GM18519 (cell line): ENCODE data around the gene P2RY6.

ENCODE experiments used
- ATAC-seq: cut with Tn5 transposase; IDR thresholded peaks from one replicate; pipeline ENCODE4 v1.9.1; 2021; ENCODE audit warnings: mild to moderate bottlenecking, moderate library complexity; ENCODE audit not compliant: unreplicated experiment, low FRiP score

Gene P2RY6

DNA sequence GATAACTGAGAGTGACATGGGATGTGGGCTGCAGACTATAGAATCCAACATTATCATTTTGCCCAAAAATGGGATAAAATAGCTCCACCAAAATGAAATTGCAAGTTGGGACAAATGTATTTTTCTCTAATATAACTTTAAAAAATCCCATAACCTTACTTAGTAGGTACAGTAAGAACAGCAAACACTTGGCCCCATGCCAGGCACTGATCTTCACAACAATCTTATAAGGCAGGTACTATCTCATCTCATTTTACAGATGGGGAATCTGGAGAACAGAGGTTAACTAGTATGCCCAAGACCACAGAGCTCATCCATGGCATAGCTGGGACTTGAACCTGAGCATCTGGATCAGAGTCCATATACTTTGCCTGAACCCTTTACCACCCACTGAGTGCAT, 22.5 kb downstream of the P2RY6 start:
- ATAC-seq = no peak

DNA sequence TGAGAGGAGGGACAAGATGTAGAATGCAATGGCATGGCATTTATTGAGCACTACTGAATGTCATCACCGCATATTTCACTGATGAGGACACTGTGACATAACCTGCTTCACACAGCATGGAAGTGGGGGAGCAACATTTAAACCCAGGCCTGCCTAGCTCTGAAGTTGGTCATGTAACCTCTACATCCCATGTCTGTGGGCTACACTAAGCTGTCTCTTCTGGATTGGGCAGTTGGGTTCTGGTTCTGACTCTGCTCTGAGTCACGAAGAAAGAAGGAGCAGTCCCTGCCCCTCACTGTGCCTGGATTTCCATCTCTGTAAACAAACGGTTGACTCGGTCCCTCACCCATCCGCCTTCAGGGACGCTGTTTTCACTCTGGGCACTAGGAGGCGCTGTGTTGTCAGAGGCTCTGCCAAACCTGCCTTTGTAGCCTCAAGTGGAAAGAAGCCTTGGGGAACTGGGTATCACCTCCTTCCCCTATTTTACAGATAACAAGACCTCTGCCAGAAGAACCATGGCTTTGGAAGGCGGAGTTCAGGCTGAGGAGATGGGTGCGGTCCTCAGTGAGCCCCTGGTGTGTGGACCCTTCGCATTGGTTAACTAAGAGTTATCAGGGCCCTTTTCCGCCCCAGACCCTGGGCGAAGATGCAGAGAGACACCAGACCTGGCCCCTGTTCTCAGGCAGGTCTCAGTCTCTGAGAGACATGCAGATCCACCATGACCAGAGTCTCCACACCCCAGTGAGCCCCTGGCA, 23.3 kb downstream of the P2RY6 start:
- no peak for ATAC-seq

DNA sequence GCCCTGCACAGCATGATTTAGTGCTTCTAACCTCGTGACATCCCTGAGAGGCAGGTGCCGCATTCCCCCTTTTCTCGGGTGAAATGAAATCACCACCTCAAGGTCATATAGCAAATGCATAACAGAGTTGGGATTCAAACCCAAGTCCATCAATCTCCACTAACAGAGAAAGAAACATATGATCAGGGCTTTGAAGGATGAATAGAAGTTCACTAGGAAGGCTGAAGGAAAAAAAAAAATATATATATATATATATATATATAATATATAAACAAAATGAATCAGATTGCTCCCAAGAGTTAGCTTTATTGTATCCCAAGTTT, 23.8 kb downstream of the P2RY6 start:
- ATAC-seq = no peak

- ATAC-seq = no peak
Observed at GRCh38 chr11:73296501-73297230, 24.5 kb downstream of the P2RY6 start.

GRCh38 chr11:73297231-73297590, 25.1 kb downstream of the P2RY6 start:
- no peak for ATAC-seq

GRCh38 chr11:73297702-73298101, 25.6 kb downstream of the P2RY6 start:
- no peak for ATAC-seq

DNA sequence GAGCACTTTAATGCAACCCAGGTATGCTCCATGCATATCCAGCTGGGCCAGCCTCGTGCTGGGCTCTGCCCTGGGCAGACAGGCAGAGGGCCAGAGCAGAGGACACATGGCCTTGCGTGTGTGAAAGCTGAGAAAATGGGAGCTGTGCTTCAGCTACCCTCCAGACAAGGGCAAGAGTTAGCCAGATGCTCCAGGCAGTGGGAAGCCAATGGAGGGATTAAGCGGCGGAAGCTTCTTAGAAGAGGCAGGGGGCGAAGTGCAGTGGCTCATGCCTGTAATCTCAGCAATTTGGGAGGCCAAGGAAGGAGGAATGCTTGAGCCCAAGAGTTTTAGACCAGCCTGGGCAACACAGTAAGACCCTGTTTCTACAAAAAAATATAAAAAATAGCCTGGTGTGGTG, 26.1 kb downstream of the P2RY6 start:
- no peak for ATAC-seq

DNA sequence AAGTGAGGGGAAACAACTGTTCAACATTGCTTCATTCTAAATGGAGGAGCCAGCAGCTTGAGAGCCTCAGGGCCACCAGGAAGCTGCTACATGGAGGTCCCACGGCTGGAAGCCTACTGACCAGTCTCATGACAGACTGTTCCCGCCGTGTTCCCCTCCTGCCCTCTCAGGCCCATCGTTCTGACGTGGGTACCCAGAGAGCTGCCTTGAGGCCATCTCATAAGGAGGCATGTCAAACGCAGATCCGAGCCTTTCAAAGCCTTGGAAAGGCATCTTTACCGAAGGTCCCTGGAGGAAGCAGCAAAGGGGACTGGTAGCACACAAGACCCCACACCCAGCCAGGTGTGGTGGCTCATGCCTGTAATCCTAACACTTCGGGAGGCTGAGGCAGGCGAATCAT, 27.6 kb downstream of the P2RY6 start:
- no peak for ATAC-seq

DNA sequence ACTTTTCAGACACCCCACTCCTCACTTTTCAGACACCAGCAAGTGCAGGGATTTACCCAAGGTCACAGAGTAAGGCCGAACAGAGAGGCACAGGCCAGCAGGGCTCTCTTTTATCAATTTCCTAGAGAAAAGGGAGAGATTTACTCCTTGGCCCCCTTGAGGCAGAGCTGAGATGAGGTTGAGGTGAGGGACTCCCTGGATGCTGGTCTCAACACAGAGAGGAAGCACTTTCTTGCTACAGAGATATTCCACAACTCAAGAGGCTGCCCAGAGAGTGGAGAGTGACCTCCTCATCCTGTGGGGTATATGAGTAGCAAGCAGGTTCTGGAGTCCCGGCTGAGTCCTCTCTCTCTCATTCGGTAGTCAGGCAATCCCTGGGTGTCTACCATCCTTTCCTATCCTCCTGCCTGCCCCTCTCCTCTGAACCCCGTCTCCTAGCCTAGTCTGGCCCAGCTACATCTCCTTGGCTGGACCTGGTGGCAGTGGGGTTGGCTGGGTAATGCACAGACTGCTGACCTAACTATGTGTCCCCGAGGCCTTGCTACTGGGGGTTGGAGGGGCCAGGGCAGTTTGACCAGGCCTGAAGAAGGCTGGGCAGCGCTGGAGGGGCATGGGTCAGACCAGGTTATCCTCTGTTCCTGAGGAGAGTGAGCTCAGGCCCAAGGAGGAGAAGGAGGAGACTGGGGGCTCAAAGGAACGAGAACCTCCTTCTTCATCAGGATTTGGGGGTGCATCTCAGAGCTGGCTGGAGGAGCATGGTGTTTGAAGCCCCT, 34.1 kb downstream of the P2RY6 start:
- no peak for ATAC-seq

- ATAC-seq = no peak
Observed at GRCh38 chr11:73306977-73307322, 34.8 kb downstream of the P2RY6 start.

DNA sequence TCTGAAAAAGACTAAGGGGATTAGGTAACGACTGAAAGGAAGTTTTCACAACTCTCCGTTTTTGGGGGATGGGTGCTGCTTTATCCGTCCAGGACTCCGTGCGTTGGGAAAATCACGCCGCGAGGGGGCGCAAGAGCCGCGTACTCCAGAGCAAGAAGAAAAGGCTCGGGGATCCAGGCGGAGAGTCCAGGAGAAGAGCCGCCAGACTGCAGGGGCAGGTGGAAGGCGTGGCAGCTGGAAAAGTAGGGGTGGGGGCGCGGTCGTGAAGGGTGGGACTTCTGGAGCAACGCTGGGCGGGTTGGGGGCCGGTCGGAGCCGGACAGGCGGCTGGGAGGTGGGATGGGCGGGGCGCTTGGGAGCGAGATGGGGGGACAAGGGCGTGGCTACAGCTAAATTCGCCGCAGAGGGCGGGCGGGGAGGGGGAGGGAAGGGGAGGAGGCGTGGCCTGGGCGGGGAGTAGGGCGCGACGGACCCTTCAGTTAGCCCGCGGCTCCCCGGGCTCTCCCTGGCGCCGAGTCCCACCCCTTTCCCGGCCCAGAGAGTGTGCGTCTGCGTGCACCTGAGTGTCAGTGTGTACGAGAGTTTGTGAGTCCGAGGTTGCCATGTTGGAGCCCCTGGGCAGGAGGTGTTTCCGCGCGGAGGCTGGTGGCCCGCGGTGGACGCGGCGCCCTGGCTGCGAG, 35.3 kb downstream of the P2RY6 start:
- ATAC-seq = no peak

DNA sequence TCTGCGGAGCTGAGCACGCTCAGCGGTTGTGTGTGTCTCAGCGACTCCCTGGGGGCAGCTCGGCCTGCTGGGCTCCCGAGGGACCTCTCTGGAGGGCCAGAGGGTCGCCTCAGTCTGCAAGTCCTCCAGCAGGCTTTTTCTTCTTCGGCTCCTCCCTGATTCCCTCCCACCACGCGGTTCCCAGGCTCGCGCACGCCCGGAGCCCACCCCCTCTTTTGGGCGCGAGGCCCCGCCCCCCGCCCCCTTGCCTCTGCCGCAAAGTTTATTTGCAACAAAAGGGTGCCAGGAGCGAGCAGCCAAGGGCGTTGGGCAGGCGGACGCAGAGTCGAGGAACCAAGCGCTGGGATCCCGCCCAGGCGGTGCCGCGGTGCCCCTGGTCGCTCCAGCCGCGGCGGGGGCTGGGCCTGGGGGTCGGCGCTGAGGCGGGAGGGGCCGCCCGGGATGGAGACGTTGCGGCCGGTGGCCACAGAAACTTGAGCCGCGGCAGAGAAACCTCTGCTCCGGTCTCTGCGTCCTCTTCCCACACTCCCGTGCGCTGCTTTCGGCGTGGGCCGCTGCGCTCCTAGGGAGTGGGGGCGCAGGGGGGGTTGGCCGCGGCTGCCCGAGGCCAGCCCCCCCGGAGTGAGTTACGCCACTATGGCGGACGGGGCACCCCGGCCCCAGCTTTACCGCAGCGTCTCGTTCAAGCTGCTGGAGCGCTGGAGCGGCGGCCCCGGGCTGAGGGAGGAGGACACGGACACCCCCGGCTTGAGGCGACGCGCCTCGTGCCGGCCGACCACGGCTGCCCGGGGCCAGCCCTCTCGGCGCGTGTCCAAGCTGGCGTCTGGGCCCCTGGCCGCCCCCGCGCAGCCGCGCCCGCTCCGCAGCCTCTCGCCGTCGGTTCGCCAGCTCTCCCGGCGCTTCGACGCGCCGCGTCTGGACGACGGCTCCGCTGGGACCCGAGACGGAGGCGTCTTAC, 36.1 kb downstream of the P2RY6 start, which contains the start of gene ARHGEF17:
ARHGEF17 (plus strand) TSS at position 274 of the 958 bp plus-strand sequence; CDS start at position 637, 363 bp downstream.
- no peak for ATAC-seq

DNA sequence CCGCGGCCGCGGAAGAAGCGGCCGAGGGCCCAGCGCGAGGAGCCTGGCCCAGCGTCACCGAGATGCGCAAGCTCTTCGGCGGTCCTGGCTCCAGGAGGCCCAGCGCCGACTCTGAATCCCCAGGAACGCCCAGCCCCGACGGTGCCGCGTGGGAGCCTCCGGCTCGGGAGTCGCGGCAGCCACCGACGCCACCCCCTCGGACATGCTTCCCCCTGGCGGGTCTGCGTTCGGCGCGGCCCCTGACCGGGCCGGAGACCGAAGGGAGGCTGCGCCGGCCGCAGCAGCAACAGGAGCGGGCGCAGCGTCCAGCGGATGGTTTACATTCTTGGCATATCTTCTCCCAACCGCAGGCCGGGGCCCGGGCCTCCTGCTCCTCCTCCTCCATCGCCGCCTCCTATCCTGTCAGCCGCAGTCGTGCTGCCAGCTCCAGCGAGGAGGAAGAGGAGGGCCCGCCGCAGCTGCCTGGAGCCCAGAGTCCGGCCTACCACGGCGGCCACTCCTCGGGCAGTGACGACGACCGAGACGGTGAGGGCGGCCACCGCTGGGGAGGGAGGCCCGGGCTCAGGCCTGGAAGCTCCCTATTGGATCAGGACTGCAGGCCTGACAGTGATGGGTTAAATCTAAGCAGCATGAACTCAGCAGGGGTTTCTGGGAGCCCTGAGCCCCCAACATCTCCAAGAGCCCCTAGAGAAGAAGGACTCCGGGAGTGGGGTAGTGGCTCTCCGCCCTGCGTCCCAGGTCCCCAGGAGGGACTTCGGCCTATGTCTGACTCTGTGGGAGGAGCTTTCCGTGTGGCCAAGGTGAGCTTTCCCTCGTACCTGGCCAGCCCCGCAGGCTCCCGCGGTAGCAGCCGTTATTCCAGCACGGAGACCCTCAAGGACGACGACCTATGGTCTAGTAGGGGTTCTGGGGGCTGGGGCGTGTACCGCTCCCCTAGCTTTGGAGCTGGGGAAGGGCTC, 37.1 kb downstream of the P2RY6 start:
- no peak for ATAC-seq

- no peak for ATAC-seq
Observed at GRCh38 chr11:73310076-73310475, 37.9 kb downstream of the P2RY6 start.

DNA sequence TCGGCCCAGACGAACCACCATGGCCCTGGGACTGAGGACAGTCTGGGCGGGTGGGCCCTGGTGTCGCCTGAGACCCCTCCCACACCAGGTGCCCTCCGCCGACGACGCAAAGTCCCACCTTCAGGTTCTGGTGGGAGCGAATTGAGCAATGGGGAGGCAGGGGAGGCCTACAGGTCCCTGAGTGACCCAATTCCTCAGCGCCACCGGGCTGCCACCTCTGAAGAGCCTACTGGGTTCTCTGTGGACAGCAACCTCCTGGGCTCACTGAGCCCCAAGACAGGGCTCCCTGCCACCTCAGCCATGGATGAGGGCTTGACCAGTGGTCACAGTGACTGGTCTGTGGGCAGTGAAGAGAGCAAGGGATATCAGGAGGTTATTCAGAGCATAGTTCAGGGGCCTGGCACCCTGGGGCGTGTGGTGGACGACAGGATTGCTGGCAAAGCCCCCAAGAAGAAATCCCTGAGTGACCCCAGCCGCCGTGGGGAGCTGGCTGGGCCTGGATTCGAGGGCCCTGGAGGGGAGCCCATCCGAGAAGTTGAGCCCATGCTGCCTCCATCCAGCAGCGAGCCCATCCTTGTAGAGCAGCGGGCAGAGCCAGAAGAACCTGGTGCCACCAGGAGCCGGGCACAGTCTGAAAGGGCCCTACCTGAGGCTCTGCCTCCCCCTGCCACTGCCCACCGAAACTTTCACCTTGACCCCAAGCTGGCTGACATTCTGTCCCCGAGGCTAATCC, 38.7 kb downstream of the P2RY6 start:
- ATAC-seq = no peak

DNA sequence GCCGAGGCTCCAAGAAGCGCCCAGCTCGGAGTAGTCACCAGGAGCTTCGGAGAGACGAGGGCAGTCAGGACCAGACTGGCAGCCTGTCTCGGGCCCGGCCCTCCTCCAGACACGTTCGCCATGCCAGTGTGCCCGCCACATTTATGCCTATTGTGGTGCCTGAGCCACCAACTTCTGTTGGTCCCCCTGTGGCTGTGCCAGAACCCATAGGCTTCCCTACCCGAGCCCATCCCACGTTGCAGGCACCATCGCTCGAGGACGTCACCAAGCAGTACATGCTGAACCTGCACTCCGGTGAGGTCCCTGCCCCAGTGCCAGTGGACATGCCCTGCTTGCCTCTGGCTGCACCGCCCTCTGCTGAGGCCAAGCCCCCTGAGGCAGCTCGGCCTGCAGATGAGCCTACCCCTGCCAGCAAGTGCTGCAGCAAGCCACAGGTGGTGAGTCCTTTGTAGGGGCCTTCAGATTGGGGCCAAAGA, 39.3 kb downstream of the P2RY6 start:
- ATAC-seq = no peak

GRCh38 chr11:73312036-73312435, 39.9 kb downstream of the P2RY6 start:
- no peak for ATAC-seq

DNA sequence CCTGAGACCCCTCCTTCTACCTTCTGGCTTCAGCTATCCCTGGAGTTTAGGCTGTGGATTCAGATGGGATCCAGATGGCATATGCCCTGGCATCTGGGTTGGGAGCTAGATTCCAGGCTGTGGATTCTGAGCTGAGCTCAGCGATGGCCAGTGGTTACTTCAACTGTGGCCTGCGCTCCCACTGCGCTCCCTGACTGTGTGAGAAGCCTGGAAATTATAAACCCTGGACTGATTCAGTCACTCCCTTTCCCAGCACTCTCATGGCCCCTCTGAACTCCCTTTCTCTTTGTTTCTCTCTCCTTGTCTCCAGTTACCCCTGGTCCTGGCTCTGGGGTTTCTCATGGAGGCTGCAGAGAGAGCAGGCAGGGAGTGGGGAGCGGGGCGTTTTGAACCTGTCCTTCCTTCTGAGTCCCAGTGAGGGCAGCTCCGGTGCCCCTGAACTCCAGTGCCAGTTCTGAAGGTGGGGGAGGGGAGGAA, 40.8 kb downstream of the P2RY6 start:
- no peak for ATAC-seq
